ENCODE data around the gene SLAMF6.
A peak's percentile ranks its signal among the peaks of the same experiment; 100 is the strongest.
"Not testable (repeated sequence)": the region's sequence is repeated elsewhere in the genome, so short reads cannot be mapped to it uniquely, and the experiment has no call there.

The SLAMF6 gene

GRCh38 chr1:160542303-160542945 lies 19.4 kb upstream of the SLAMF6 start:
- DNase-seq (ENCODE audit: low spot score) = no peak

DNA sequence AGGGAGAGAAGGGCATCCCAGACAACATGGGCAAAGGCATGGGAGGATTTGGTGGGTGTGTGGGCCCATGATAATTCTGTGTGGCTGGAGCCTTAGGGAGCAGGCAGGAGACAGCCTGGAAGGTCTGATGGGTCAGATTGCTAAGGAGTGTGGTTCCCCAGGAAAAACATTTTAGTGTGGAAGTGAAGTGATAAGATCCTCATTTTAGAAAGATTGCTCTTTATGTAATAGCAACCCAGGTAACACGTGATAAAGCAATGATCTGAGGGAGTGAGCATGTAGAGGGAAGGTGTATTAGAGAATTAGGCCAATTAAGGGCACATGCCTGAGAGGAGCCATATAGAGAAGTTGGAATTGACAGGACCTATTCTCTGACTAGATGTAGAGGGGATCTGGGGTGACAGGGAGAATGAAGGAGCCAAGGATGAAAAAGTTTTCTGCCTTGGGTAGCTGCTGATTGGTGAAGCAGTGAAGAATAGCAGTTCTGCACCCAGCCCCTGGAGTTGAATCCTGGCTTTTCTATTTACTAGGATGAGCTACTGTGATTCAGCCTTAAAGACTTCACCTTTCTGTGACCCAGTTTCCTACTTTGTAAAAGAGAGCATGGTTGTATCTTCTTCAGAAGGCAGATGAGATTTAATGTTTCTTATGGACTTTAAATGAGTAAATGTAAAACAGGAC lies 18.7 kb upstream of the SLAMF6 start:
- no peak for DNase-seq (ENCODE audit: low spot score)

DNA sequence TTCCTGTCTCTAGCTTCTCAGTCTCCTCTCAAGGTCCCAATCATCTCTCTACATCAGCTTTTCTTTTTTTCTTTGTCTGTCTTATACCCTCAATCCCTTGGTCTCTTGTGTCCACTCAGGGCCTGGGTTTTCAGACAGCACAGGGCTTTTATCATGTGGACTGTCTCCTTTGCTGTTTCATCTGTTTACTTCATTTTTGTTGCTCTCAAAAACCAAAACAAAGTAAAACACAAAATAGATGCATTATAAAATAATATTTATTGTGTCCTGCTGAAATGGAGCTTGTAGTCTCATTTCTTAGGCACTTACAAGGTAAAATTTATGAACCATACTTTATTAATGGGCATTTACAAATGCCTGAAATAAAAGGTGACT lies 17.8 kb upstream of the SLAMF6 start:
- no peak for DNase-seq (ENCODE audit: low spot score)

GRCh38 chr1:160539990-160540858 lies 17.2 kb upstream of the SLAMF6 start:
- DNase-seq (ENCODE audit: low spot score) = no peak

- DNase-seq (ENCODE audit: low spot score) = no peak
These were observed 16.6 kb upstream of the SLAMF6 start for GRCh38 chr1:160539684-160539989.

GRCh38 chr1:160538985-160539651 lies 16.1 kb upstream of the SLAMF6 start:
- DNase-seq (ENCODE audit: low spot score) = no peak

GRCh38 chr1:160537714-160538665 lies 14.9 kb upstream of the SLAMF6 start:
- no peak for DNase-seq (ENCODE audit: low spot score)

GRCh38 chr1:160534823-160535605 lies 12.0 kb upstream of the SLAMF6 start:
- DNase-seq (ENCODE audit: low spot score) = no peak

GRCh38 chr1:160532557-160532813 lies 9.4 kb upstream of the SLAMF6 start:
- not testable (repeated sequence) for DNase-seq (ENCODE audit: low spot score)

- DNase-seq (ENCODE audit: low spot score) = not testable (repeated sequence)
These were observed 8.9 kb upstream of the SLAMF6 start for GRCh38 chr1:160531809-160532556.

DNA sequence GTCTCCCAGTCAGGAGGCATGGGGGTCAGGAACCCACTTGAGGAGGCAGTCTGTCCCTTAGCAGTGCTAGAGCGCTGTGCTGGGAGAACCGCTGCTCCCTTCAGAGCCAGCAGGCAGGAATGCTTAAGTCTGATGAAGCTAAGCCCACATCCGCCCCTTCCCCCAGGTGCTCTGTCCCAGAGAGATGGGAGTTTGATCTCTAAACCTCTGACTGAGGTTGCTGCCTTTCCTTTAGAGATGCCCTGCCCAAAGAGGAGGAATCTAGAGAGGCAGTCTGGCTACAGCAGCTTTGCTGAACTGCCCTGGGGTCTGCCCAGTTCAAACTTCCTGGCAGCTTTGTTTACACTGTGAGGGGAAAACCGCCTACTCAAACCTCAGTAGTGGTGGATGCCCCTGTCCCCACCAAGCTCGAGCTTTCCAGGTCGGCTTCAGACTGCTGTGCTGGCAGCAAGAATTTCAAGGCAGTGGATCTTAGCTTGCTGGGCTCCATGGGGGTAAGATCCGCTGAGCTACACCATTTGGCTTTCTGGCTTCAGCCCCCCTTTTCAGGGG lies 6.4 kb upstream of the SLAMF6 start:
- not testable (repeated sequence) for DNase-seq (ENCODE audit: low spot score)

- not testable (repeated sequence) for DNase-seq (ENCODE audit: low spot score)
These were observed 734 bp upstream of the SLAMF6 start for GRCh38 chr1:160523789-160524188.

DNA sequence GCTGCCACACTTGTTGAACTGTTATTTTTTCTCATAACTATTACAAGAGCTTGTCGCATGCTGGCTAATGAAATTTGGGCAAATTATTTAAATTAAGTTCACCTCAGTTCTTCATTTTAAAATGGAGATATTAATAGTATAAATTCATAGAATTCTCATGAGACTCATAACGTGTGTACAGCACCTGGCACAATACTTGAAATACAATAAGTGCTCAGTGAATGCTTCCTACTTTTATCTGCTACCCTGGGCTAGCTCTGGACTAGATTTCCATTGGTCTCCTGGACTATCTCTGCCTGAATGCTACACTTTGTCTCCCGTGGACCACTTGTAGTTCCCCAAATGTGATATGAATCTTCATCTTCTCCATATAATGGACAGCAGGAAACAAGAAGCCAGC lies 919 bp downstream of the SLAMF6 start:
- DNase-seq (ENCODE audit: low spot score) = no peak

GRCh38 chr1:160521554-160521953 lies 1.5 kb downstream of the SLAMF6 start:
- DNase-seq (ENCODE audit: low spot score) = no peak

DNA sequence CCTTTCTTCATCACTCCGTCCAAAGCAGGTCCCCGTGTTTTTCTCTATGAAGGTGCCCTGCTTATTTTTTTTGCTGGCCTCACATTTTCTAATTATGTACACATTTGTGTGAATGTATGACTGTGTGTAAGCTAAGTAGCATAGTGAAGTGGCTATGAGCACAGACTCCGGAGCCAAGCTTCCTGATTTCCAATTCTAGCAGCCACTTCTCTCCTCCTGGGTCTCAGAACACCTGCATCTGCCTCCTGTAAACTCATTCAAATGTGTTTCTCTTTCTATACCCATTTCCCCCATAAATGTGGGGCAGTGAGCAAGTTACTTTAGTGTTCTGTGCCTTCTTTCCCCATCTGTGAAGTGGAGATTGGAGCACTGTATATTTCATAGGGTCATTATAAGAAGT lies 2.1 kb downstream of the SLAMF6 start:
- DNase-seq (ENCODE audit: low spot score) = no peak

DNA sequence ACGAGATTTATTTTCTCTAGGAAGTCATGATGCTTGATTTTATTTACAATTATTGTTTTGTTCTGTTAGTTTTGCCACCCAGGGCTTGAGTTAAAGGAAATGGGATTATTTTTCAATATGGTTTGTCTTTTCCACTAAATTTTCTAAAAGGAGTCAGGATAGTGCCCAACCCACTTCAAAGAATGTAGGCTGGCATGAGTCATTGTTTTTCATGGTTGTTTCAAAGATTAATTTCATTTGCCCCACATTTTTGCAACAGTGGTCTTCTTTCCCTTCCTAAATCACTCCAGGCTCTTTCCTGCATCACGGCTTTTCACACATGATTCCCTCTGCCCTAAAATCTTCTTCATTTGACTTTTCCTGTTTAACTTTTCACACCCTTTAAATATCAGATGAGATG lies 2.5 kb downstream of the SLAMF6 start:
- DNase-seq (ENCODE audit: low spot score) = no peak

GRCh38 chr1:160519642-160520435 lies 3.2 kb downstream of the SLAMF6 start:
- DNase-seq (ENCODE audit: low spot score) = peak; percentile 1

GRCh38 chr1:160517519-160517918 lies 5.5 kb downstream of the SLAMF6 start:
- not testable (repeated sequence) for DNase-seq (ENCODE audit: low spot score)

DNA sequence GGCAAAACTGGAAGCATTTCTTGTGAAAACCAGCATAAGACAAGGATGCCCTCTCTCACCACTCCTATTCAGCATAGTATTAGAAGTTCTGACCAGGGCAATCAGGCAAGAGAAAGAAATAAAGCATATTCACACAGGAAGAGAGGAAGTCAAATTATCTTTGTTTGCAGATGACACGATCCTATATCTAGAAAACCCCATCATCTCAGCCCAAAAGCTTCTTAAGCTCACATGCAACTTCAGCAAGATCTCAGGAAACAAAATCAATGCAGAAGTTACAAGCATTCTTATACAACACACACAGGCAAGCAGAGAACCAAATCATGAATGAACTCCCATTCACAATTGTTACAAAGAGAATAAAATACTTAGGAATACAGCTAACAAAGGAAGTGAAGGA lies 7.1 kb downstream of the SLAMF6 start:
- DNase-seq (ENCODE audit: low spot score) = not testable (repeated sequence)

Measured in RKO (cell line).